GM23338 (cell line): ENCODE results near the gene SELE. TPM values are rescaled to one million over a fixed set of nuclear protein-coding genes. Genes with fewer than 3 reads are reported as not detected.

Experiments
- ATAC-seq: fragments of 200-7000 bp; cut with Tn5 transposase; 3 replicates; pipeline ENCODE4 v1.9.1; 2020
- DNase-seq: peaks from one replicate; pipeline ENCODE4 v3.0.0-alpha.2; 2015; ENCODE audit warnings: low spot score
- H2AFZ ChIP-seq: fragments of 200-600 bp; sonication (generic); 2 replicates; pipeline ENCODE4 v1.8.0; 2016; ENCODE audit warnings: antibody characterized with exemption, mild to moderate bottlenecking, moderate library complexity
- H3F3A ChIP-seq: fragments of 200-600 bp; sonication (generic); replicated peaks from 2 replicates; pipeline ENCODE4 v1.8.0; 2017; ENCODE audit warnings: antibody characterized with exemption, mixed run types, low read depth
- H3K27ac ChIP-seq: fragments of 200-600 bp; sonication (generic); 2 replicates; pipeline ENCODE4 v1.6.1; 2016; ENCODE audit warnings: low read depth
- H3K27me3 ChIP-seq: fragments of 200-600 bp; sonication (generic); 2 replicates; pipeline ENCODE4 v1.8.0; 2016; ENCODE audit warnings: mild to moderate bottlenecking, mixed run types, moderate library complexity; ENCODE audit not compliant: insufficient read depth
- H3K36me3 ChIP-seq: fragments of 200-600 bp; sonication (generic); 2 replicates; pipeline ENCODE4 v1.8.0; 2016; ENCODE audit warnings: mild to moderate bottlenecking; ENCODE audit not compliant: insufficient read depth
- H3K4me1 ChIP-seq: fragments of 200-600 bp; sonication (generic); 2 replicates; pipeline ENCODE4 v1.8.0; 2016; ENCODE audit warnings: mild to moderate bottlenecking, moderate library complexity; ENCODE audit not compliant: insufficient read depth
- H3K4me2 ChIP-seq: fragments of 200-600 bp; sonication (generic); 2 replicates; pipeline ENCODE4 v1.7.1; 2017; ENCODE audit warnings: mixed run types
- H3K4me3 ChIP-seq: fragments of 200-600 bp; sonication (generic); 2 replicates; pipeline ENCODE4 v1.6.1; 2016; ENCODE audit warnings: mixed run types
- H3K79me2 ChIP-seq: fragments of 200-600 bp; sonication (generic); replicated peaks from 2 replicates; pipeline ENCODE4 v1.8.0; 2017; ENCODE audit warnings: mild to moderate bottlenecking; ENCODE audit not compliant: insufficient read depth
- H3K9me2 ChIP-seq: fragments of 200-600 bp; sonication (generic); 2 replicates; pipeline ENCODE4 v1.8.0; 2017; ENCODE audit not compliant: insufficient read depth
- H4K20me1 ChIP-seq: fragments of 200-600 bp; sonication (generic); replicated peaks from 2 replicates; pipeline ENCODE4 v1.8.0; 2017; ENCODE audit warnings: mild to moderate bottlenecking; ENCODE audit not compliant: insufficient read depth
- H3K27ac Mint-ChIP-seq: 2 replicates; pipeline ENCODE4 v1.8.0; 2020; ENCODE audit warnings: inconsistent platforms, mild to moderate bottlenecking, moderate library complexity, mixed read lengths
- H3K27me3 Mint-ChIP-seq: 3 replicates; pipeline ENCODE4 v1.8.0; 2022; ENCODE audit warnings: low read depth, mild to moderate bottlenecking, moderate library complexity, mixed read lengths, inconsistent platforms; ENCODE audit not compliant: insufficient read depth, poor library complexity
- H3K36me3 Mint-ChIP-seq: 3 replicates; pipeline ENCODE4 v1.8.0; 2021; ENCODE audit warnings: low read depth, mild to moderate bottlenecking, inconsistent platforms, moderate library complexity, mixed read lengths
- H3K4me1 Mint-ChIP-seq: 3 replicates; pipeline ENCODE4 v1.8.0; 2020; ENCODE audit warnings: mild to moderate bottlenecking, inconsistent platforms, mixed read lengths
- H3K4me3 Mint-ChIP-seq: 3 replicates; pipeline ENCODE4 v1.8.0; 2021; ENCODE audit warnings: moderate library complexity, mild to moderate bottlenecking, inconsistent platforms, mixed read lengths
- H3K9me3 Mint-ChIP-seq: 3 replicates; pipeline ENCODE4 v1.8.0; 2020; ENCODE audit warnings: moderate library complexity, mild to moderate bottlenecking, inconsistent platforms, mixed read lengths
- REST ChIP-seq: IDR thresholded peaks from one replicate; pipeline ENCODE4 v1.6.1; 2018; ENCODE audit warnings: antibody characterized with exemption; ENCODE audit not compliant: unreplicated experiment
- polyA plus RNA-seq: library from polyadenylated mRNA; unstranded; fragments of >200 nt; fragmentation: Nextera tagmentation; extraction: Ambion mirVana; gene quantifications from 2 replicates; pipeline ENCODE4 v1.2.1, GENCODE V29; 2016
- total RNA-seq: library from RNA; depleted of rRNA; stranded (reverse); fragments of >200 nt; shearing (Covaris generic); gene quantifications from 2 replicates; pipeline ENCODE4 v1.2.3, GENCODE V29; 2014
- TF ChIP-seq, protein P1 (sequence below): fragments of 250-450 bp; sonication (Bioruptor Pico); IDR thresholded peaks from 2 replicates; pipeline ENCODE4 v1.5.0; 2020; ENCODE audit warnings: mild to moderate bottlenecking, moderate library complexity

The SELE gene
- total and polyA plus RNA-seq, 2 experiments from 2014 or later, result not detected

DNA sequence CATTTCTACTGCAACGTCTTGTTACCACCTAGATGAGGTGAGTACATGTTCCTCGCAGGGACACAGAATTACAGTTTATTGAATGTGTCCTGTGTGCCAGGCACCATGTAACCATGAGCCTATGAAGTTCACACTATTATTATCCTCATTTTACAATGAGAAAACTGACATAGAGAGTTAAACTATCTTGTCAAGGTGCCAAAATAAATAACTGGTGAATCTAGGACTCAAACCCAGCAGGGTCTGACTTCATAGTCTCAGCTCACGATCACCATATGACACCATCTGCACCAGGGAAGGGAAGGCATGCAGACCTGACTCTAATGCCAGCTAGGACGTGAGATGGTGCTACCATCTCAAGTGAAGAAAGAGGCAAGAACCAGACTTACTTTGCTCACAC, 2.4 kb downstream of the SELE start:
- Histone ChIP-seq H3K27ac (no peak overlapping the region), H3K27me3 (no peaks in the 10 kb centered on the region), H3K36me3 (no peaks in the 10 kb centered on the region), H3K4me2 (no peak overlapping the region), H3K4me1 (no peaks in the 10 kb centered on the region), H3F3A (no peaks in the 10 kb centered on the region), H3K79me2 (no peaks in the 10 kb centered on the region), H3K9me2 (peaks cover 5% of the 10 kb centered on the region; the same call in 1 of the 2 replicates), H2AFZ (no peak overlapping the region), H3K4me3 (no peak overlapping the region), H4K20me1 (no peaks in the 10 kb centered on the region)
- Mint-ChIP-seq H3K27me3 (no peaks in the 10 kb centered on the region), H3K36me3 (no peaks in the 10 kb centered on the region), H3K27ac (no peak overlapping the region), H3K4me1 (no peaks in the 10 kb centered on the region; the same call in 2 of the 3 replicates), H3K4me3 (no peak overlapping the region), H3K9me3 (no peaks in the 10 kb centered on the region)
- DNase-seq, result no peak
- TF ChIP-seq, protein P1, sequence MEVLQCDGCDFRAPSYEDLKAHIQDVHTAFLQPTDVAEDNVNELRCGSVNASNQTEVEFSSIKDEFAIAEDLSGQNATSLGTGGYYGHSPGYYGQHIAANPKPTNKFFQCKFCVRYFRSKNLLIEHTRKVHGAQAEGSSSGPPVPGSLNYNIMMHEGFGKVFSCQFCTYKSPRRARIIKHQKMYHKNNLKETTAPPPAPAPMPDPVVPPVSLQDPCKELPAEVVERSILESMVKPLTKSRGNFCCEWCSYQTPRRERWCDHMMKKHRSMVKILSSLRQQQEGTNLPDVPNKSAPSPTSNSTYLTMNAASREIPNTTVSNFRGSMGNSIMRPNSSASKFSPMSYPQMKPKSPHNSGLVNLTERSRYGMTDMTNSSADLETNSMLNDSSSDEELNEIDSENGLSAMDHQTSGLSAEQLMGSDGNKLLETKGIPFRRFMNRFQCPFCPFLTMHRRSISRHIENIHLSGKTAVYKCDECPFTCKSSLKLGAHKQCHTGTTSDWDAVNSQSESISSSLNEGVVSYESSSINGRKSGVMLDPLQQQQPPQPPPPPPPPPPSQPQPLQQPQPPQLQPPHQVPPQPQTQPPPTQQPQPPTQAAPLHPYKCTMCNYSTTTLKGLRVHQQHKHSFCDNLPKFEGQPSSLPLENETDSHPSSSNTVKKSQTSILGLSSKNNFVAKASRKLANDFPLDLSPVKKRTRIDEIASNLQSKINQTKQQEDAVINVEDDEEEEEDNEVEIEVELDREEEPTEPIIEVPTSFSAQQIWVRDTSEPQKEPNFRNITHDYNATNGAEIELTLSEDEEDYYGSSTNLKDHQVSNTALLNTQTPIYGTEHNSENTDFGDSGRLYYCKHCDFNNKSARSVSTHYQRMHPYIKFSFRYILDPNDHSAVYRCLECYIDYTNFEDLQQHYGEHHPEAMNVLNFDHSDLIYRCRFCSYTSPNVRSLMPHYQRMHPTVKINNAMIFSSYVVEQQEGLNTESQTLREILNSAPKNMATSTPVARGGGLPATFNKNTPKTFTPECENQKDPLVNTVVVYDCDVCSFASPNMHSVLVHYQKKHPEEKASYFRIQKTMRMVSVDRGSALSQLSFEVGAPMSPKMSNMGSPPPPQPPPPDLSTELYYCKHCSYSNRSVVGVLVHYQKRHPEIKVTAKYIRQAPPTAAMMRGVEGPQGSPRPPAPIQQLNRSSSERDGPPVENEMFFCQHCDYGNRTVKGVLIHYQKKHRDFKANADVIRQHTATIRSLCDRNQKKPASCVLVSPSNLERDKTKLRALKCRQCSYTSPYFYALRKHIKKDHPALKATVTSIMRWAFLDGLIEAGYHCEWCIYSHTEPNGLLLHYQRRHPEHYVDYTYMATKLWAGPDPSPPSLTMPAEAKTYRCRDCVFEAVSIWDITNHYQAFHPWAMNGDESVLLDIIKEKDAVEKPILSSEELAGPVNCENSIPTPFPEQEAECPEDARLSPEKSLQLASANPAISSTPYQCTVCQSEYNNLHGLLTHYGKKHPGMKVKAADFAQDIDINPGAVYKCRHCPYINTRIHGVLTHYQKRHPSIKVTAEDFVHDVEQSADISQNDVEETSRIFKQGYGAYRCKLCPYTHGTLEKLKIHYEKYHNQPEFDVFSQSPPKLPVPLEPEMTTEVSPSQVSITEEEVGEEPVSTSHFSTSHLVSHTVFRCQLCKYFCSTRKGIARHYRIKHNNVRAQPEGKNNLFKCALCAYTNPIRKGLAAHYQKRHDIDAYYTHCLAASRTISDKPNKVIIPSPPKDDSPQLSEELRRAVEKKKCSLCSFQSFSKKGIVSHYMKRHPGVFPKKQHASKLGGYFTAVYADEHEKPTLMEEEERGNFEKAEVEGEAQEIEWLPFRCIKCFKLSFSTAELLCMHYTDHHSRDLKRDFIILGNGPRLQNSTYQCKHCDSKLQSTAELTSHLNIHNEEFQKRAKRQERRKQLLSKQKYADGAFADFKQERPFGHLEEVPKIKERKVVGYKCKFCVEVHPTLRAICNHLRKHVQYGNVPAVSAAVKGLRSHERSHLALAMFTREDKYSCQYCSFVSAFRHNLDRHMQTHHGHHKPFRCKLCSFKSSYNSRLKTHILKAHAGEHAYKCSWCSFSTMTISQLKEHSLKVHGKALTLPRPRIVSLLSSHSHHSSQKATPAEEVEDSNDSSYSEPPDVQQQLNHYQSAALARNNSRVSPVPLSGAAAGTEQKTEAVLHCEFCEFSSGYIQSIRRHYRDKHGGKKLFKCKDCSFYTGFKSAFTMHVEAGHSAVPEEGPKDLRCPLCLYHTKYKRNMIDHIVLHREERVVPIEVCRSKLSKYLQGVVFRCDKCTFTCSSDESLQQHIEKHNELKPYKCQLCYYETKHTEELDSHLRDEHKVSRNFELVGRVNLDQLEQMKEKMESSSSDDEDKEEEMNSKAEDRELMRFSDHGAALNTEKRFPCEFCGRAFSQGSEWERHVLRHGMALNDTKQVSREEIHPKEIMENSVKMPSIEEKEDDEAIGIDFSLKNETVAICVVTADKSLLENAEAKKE, result no peak
- TF ChIP-seq REST, result no peak
- no peak for ATAC-seq
